ENCODE data around the gene SPO11.

- TF ChIP-seq, protein P1, sequence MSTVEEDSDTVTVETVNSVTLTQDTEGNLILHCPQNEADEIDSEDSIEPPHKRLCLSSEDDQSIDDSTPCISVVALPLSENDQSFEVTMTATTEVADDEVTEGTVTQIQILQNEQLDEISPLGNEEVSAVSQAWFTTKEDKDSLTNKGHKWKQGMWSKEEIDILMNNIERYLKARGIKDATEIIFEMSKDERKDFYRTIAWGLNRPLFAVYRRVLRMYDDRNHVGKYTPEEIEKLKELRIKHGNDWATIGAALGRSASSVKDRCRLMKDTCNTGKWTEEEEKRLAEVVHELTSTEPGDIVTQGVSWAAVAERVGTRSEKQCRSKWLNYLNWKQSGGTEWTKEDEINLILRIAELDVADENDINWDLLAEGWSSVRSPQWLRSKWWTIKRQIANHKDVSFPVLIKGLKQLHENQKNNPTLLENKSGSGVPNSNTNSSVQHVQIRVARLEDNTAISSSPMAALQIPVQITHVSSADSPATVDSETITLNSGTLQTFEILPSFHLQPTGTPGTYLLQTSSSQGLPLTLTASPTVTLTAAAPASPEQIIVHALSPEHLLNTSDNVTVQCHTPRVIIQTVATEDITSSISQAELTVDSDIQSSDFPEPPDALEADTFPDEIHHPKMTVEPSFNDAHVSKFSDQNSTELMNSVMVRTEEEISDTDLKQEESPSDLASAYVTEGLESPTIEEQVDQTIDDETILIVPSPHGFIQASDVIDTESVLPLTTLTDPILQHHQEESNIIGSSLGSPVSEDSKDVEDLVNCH (CRISPR knock-in tag; IDR thresholded peaks at IDR 0.05), result no peak
- no peak for TF ChIP-seq MAX (IDR thresholded peaks at IDR 0.05)
- no peak for TF ChIP-seq ZNF274 (CRISPR knock-in tag; IDR thresholded peaks at IDR 0.05)
Observed at GRCh38 chr20:57291003-57291402, 38.6 kb upstream of the SPO11 start.
